ENCODE measurements around the gene COASY. TPM values are rescaled to one million over a fixed set of nuclear protein-coding genes. Genes with fewer than 3 reads are reported as not detected.

Gene COASY
- total RNA-seq, 1 donor = 13.4 TPM

DNA sequence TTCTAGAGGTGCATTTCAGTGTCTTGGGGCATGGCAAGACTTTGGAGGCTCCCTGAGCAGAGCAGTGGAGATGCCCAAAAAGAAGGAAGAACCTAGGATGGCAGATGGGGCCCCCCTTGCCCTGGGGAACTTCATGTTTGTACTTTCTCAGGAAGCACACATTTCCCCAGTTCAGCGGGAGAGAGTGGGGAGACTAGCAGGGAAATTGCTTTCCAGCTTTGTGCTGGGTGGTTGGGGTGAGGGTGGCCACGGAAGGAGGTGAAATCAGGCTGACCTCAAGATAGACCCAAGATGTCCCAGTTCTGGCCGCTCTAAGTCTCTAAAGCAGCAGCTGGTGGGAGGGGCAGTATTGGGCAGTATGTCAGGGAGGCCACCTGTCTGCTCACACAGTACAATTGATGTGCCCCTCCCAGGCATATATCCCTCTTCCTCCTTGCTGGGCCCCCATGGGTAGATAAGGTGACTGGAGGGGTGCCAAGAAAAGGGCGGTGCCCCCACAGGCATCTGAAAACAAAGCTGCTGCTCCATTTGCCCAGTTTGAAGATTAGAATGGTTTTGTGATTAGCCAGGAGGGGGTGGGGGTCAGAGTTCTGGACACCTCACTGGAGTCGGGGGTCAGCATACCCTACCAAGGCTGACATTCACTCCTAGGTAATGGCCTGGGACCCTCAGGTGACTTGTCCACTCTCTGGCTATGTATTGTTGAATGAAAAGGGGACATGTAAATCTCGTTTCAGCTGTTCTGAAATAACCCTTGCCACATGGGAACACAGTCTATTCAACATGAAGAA lies 43.0 kb upstream of the COASY start:
- Histone ChIP-seq H4K20me1 (ENCODE audit: insufficient read depth, low read length) (no peaks in the 10 kb centered on the region), H3K9me3 (ENCODE audit: low read depth, low read length) (no peaks in the 10 kb centered on the region), H3K4me1 (ENCODE audit: insufficient read depth, low read length) (peaks cover 62% of the 10 kb centered on the region), H2AFZ (ENCODE audit: low read length) (no peak overlapping the region), H3K36me3 (ENCODE audit: insufficient read depth, low read length) (peaks cover 10% of the 10 kb centered on the region), H3K27me3 (ENCODE audit: insufficient read depth, low read length) (no peaks in the 10 kb centered on the region), H3K79me2 (ENCODE audit: insufficient read depth, low read length) (no peaks in the 10 kb centered on the region), H3K4me2 (ENCODE audit: insufficient read depth, low read length) (peak overlapping the region; percentile 73), H3K27ac (ENCODE audit: low read depth, low read length) (peak overlapping the region; percentile 100), H3K4me3 (ENCODE audit: insufficient read depth, low read length) (peak overlapping the region; percentile 28)
- peak; percentile 36 for DNase-seq (ENCODE audit: insufficient read length, low spot score, missing footprints)
- TF ChIP-seq, protein P1, sequence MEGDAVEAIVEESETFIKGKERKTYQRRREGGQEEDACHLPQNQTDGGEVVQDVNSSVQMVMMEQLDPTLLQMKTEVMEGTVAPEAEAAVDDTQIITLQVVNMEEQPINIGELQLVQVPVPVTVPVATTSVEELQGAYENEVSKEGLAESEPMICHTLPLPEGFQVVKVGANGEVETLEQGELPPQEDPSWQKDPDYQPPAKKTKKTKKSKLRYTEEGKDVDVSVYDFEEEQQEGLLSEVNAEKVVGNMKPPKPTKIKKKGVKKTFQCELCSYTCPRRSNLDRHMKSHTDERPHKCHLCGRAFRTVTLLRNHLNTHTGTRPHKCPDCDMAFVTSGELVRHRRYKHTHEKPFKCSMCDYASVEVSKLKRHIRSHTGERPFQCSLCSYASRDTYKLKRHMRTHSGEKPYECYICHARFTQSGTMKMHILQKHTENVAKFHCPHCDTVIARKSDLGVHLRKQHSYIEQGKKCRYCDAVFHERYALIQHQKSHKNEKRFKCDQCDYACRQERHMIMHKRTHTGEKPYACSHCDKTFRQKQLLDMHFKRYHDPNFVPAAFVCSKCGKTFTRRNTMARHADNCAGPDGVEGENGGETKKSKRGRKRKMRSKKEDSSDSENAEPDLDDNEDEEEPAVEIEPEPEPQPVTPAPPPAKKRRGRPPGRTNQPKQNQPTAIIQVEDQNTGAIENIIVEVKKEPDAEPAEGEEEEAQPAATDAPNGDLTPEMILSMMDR (IDR thresholded peaks at IDR 0.05; ENCODE audit: extremely low read depth, low read depth, low read length) = no peak

DNA sequence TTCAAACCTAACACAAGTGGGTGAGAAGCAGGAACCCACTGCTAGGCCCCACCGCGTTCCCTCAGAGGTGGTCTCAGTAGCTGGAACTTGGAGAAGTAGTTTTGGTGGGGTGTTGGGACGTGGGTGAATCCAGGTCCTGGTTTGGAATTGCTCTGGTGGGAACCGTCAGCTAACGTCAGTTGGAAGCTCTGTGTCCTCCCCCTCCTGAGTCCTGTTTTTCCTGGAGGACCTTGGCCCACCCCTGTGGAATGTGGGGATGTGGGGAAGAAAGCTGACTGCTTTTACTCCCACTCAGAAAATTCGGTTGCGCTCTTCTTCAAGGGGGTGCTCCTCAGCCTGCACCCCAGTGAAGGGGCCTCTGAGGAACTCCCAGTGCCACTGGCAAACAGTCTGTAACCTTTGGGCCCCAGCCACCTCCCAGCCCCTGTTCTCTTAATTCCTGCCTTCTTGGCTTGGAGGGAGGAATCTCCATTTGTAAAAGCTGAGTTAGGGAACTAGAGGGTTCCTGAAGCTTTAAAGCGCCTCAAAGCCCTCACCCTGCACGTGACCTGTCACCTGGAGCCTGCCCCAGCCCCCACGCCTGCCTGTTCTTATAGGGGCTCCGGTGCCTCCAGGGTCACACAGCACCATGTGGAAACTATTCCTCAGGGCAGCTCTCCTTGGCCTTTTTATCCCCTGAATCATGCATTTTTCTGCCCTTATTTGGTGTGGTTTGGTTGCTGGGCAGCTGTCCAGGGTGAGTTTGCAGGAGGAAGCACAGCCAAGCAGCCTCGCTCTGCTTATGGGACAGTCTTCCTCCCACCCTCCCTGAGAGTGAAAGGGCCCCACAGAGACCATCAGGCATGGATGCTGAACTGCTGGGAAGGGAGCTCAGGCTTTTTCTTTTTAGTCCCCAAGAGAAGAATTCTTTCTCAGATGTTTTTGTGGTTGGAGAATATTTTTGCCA lies 42.1 kb upstream of the COASY start:
- Histone ChIP-seq H3K4me3 (ENCODE audit: insufficient read depth, low read length) (peak overlapping the region; percentile 37), H3K4me1 (ENCODE audit: insufficient read depth, low read length) (peaks cover 65% of the 10 kb centered on the region)

DNA sequence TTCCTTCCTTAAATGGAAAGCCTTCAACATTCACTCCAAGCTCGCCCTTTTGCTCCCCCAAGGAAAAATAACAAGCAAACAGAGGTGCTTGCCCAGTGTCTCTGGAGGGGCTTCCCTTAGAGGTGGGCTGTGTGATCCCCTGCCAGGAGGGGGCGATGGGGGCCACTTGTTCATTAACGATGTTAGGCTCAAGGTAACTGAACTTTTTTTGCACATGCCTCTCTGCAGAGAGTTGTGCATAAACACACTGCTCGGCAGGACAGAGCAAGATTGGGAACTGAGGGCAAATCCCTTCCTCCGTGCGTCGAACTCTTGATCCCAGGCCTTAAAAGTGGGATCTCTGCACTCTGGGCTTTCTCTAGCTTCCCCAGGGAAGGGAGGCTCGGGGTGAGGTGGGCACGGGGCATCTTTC lies 41.4 kb upstream of the COASY start:
- peaks cover 4% of the 10 kb centered on the region for H3K36me3 ChIP-seq (ENCODE audit: insufficient read depth, low read length)
- H3K4me3 ChIP-seq (ENCODE audit: insufficient read depth, low read length) = peak overlapping the region; percentile 23
- H2AFZ ChIP-seq (ENCODE audit: low read length) = no peak overlapping the region
- no peaks in the 10 kb centered on the region for H4K20me1 ChIP-seq (ENCODE audit: insufficient read depth, low read length)
- TF ChIP-seq, protein P1 (IDR thresholded peaks at IDR 0.05; ENCODE audit: extremely low read depth, low read depth, low read length) = peak; percentile 26
- H3K9me3 ChIP-seq (ENCODE audit: low read depth, low read length) = no peaks in the 10 kb centered on the region
- H3K79me2 ChIP-seq (ENCODE audit: insufficient read depth, low read length) = no peaks in the 10 kb centered on the region
- DNase-seq (ENCODE audit: insufficient read length, low spot score, missing footprints) = peak; percentile 19
- peak overlapping the region; percentile 73 for H3K4me2 ChIP-seq (ENCODE audit: insufficient read depth, low read length)
- peak overlapping the region; percentile 100 for H3K27ac ChIP-seq (ENCODE audit: low read depth, low read length)
- peaks cover 72% of the 10 kb centered on the region for H3K4me1 ChIP-seq (ENCODE audit: insufficient read depth, low read length)
- no peaks in the 10 kb centered on the region for H3K27me3 ChIP-seq (ENCODE audit: insufficient read depth, low read length)

More for the DNA sequence above, 42.1 kb upstream of the COASY start:
- Histone ChIP-seq H3K79me2 (ENCODE audit: insufficient read depth, low read length) (no peaks in the 10 kb centered on the region), H3K36me3 (ENCODE audit: insufficient read depth, low read length) (peaks cover 4% of the 10 kb centered on the region), H4K20me1 (ENCODE audit: insufficient read depth, low read length) (no peaks in the 10 kb centered on the region), H3K9me3 (ENCODE audit: low read depth, low read length) (no peaks in the 10 kb centered on the region), H2AFZ (ENCODE audit: low read length) (no peak overlapping the region), H3K27ac (ENCODE audit: low read depth, low read length) (peak overlapping the region; percentile 100), H3K4me2 (ENCODE audit: insufficient read depth, low read length) (peak overlapping the region; percentile 73), H3K27me3 (ENCODE audit: insufficient read depth, low read length) (no peaks in the 10 kb centered on the region)
- TF ChIP-seq, protein P1 (IDR thresholded peaks at IDR 0.05; ENCODE audit: extremely low read depth, low read depth, low read length) = no peak
- DNase-seq (ENCODE audit: insufficient read length, low spot score, missing footprints) = peak; percentile 92

Measured in osteoblast (primary cell).